ENCODE results near the gene PTPRN2. TPM values are rescaled to one million over a fixed set of nuclear protein-coding genes. Genes with fewer than 3 reads are reported as not detected.

Gene PTPRN2
- total and polyA plus RNA-seq, 2 of the 13 experiments (the other 11 are each of a cell fraction or from before 2014, with no cell fraction given): 2.5 to 24.2 TPM

DNA sequence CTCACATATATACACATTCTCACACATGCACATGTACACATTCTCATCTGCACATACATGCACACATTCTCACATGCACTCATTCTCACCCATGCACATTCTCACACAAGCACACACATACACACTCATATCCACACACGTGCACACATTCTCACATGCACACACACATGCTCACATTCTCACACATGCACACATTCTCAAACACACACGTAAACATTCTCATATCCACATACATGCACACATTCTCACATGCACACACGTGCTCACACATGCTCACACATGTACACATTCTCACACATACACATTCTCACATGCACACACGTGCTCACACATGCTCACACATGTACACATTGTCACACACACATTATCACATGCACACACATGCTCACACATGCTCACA, 260.6 kb downstream of the PTPRN2 start:
- no peaks in the 10 kb centered on the region for H3K79me2 ChIP-seq (ENCODE audit: insufficient read depth, low read length)
- no peak overlapping the region for H3K27ac ChIP-seq (ENCODE audit: extremely low read length, insufficient read depth, low read length)
- BruUV-seq (replicated peaks): no TSS peak
- POLR2A ChIA-PET: no interaction called here
- no peaks in the 10 kb centered on the region for H3K36me3 ChIP-seq (replicated peaks in 1 of 2; ENCODE audit: control insufficient read depth in 1 of 2, insufficient read depth in 2 of 2, low read length in 2 of 2)
- peaks cover 57% of the 10 kb centered on the region for H4K20me1 ChIP-seq (ENCODE audit: insufficient read depth, low read length)
- CTCF ChIA-PET (ENCODE audit: low intra/inter-chr PET ratio, low total read pairs): no interaction called here
- peaks cover 6% of the 10 kb centered on the region for H3K9me3 ChIP-seq (ENCODE audit: low read length)
- TF ChIP-seq ZNF274 (CRISPR knock-in tag; IDR thresholded peaks at IDR 0.05): no peak
- TF ChIP-seq, protein P1, sequence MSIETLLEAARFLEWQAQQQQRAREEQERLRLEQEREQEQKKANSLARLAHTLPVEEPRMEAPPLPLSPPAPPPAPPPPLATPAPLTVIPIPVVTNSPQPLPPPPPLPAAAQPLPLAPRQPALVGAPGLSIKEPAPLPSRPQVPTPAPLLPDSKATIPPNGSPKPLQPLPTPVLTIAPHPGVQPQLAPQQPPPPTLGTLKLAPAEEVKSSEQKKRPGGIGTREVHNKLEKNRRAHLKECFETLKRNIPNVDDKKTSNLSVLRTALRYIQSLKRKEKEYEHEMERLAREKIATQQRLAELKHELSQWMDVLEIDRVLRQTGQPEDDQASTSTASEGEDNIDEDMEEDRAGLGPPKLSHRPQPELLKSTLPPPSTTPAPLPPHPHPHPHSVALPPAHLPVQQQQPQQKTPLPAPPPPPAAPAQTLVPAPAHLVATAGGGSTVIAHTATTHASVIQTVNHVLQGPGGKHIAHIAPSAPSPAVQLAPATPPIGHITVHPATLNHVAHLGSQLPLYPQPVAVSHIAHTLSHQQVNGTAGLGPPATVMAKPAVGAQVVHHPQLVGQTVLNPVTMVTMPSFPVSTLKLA (IDR thresholded peaks at IDR 0.05): peak; percentile 98
- H2AFZ ChIP-seq (ENCODE audit: low read length): no peak overlapping the region
- FAIRE-seq (no peak), ATAC-seq (no peak), DNase-seq (ENCODE audit: low spot score) (no peak)
- H3K27me3 ChIP-seq (ENCODE audit: control insufficient read depth in 1 of 2, insufficient read depth in 2 of 2, low read length in 2 of 2): no peaks in the 10 kb centered on the region
- H3K4me2 ChIP-seq (ENCODE audit: low read depth, low read length): no peak overlapping the region
- no peak overlapping the region for H3K4me3 ChIP-seq (replicated peaks in 1 of 3; ENCODE audit: insufficient read depth in 1 of 3, low read depth in 2 of 3, low read length in 3 of 3)
- no peak overlapping the region for H3K9ac ChIP-seq (ENCODE audit: insufficient read depth, low read depth, low read length)
- in situ Hi-C loops (cut with HindIII; ENCODE audit: extremely low pct_ligation_motif_present, low pct_unique_long_range_greater_than_20kb): no loop called here
- intact Hi-C loops (cut with micrococcal nuclease; ENCODE audit: unreplicated experiment): no loop called here
- H3K4me1 ChIP-seq (ENCODE audit: insufficient read depth, low read length): no peaks in the 10 kb centered on the region
- WGBS (ENCODE audit: low lambda C conversion rate): 38% methylated on average over 4 of the region's 4 CpGs

DNA sequence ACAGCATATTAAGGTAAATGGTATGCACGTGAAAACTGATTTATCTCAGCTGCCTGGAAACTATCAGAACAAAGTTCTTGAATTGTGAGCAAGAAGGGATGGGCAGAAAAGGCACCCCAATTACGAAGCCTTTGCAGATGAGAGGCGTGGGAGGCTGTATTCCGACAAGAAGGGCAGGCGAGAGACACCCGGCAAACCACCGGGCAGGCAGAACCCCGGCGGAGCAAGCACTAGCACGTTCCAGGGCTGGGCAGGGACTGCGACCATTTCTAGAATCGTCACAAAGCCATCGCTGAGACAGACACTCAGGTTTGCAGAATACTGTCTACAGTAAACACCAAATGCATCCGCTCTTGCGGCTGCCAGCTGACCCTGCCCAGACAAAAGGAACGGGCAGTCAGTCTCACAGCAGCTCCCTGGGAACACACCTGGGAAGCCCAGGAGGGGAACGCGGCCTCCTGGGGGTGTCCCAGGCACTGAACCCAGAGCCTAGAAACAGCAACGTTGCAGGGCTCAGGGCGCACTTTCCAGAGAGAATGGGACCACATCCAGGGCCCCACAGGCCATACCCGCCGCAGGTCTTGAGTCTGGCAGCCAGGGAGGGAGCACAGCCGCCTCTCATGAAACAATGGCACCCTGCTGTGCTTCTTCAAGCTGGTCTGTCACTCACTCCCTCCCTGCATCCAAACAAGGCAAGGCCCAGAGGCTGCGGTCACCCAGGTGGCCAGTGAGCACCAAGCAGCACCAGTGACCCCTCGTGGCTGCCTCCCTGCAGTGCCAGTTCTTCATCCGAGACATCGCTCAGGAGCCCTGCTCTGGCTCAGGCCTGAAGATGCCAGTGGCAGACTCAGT, 261.9 kb downstream of the PTPRN2 start:
- peak; percentile 59 for FAIRE-seq
- Histone ChIP-seq H2AFZ (ENCODE audit: low read length) (no peak overlapping the region), H3K79me2 (ENCODE audit: insufficient read depth, low read length) (no peaks in the 10 kb centered on the region), H3K4me1 (ENCODE audit: insufficient read depth, low read length) (no peaks in the 10 kb centered on the region), H3K4me3 (replicated peaks in 1 of 3; ENCODE audit: insufficient read depth in 1 of 3, low read depth in 2 of 3, low read length in 3 of 3) (no peak overlapping the region), H4K20me1 (ENCODE audit: insufficient read depth, low read length) (peaks cover 57% of the 10 kb centered on the region), H3K36me3 (replicated peaks in 1 of 2; ENCODE audit: control insufficient read depth in 1 of 2, insufficient read depth in 2 of 2, low read length in 2 of 2) (no peaks in the 10 kb centered on the region; a peak in 1 of 5 replicates), H3K9ac (ENCODE audit: insufficient read depth, low read depth, low read length) (no peak overlapping the region), H3K9me3 (ENCODE audit: low read length) (no peaks in the 10 kb centered on the region), H3K27me3 (ENCODE audit: control insufficient read depth in 1 of 2, insufficient read depth in 2 of 2, low read length in 2 of 2) (no peaks in the 10 kb centered on the region), H3K27ac (ENCODE audit: extremely low read length, insufficient read depth, low read length) (no peak overlapping the region), H3K4me2 (ENCODE audit: low read depth, low read length) (no peak overlapping the region)
- intact Hi-C loops (cut with micrococcal nuclease; ENCODE audit: unreplicated experiment) (no loop called here), in situ Hi-C loops (cut with HindIII; ENCODE audit: extremely low pct_ligation_motif_present, low pct_unique_long_range_greater_than_20kb) (no loop called here)
- peak; percentile 30 for DNase-seq (ENCODE audit: low spot score)
- BruUV-seq (replicated peaks): no TSS peak
- POLR2A ChIA-PET: no interaction called here
- CTCF ChIA-PET (ENCODE audit: low intra/inter-chr PET ratio, low total read pairs): interaction anchor here (0.8 kb wide), 1 partner anchor 271 kb away, joined by 4 read pairs; no protein-coding TSS in a partner anchor
- ATAC-seq: peak; percentile 87
- WGBS (ENCODE audit: low lambda C conversion rate): 94% methylated on average over 13 of the region's 27 CpGs
- TF ChIP-seq, protein P2, sequence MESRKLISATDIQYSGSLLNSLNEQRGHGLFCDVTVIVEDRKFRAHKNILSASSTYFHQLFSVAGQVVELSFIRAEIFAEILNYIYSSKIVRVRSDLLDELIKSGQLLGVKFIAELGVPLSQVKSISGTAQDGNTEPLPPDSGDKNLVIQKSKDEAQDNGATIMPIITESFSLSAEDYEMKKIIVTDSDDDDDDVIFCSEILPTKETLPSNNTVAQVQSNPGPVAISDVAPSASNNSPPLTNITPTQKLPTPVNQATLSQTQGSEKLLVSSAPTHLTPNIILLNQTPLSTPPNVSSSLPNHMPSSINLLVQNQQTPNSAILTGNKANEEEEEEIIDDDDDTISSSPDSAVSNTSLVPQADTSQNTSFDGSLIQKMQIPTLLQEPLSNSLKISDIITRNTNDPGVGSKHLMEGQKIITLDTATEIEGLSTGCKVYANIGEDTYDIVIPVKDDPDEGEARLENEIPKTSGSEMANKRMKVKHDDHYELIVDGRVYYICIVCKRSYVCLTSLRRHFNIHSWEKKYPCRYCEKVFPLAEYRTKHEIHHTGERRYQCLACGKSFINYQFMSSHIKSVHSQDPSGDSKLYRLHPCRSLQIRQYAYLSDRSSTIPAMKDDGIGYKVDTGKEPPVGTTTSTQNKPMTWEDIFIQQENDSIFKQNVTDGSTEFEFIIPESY (CRISPR knock-in tag; IDR thresholded peaks at IDR 0.05): no peak
- TF ChIP-seq SMYD3 (CRISPR knock-in tag; IDR thresholded peaks at IDR 0.05) (no peak), ZNF567 (CRISPR knock-in tag; IDR thresholded peaks at IDR 0.05; ENCODE audit: borderline replicate concordance) (no peak), ZSCAN30 (CRISPR knock-in tag; IDR thresholded peaks at IDR 0.05) (no peak), ZNF33B (CRISPR knock-in tag; IDR thresholded peaks at IDR 0.05) (0 out of 2 replicates have a peak, but pooled peaks have one; percentile 51), XRCC5 (optimal IDR thresholded peaks at IDR 0.05; ENCODE audit: low read length) (peak; percentile 36), KAT8 (CRISPR knock-in tag; IDR thresholded peaks at IDR 0.05) (no peak)
- TF ChIP-seq, protein P3, sequence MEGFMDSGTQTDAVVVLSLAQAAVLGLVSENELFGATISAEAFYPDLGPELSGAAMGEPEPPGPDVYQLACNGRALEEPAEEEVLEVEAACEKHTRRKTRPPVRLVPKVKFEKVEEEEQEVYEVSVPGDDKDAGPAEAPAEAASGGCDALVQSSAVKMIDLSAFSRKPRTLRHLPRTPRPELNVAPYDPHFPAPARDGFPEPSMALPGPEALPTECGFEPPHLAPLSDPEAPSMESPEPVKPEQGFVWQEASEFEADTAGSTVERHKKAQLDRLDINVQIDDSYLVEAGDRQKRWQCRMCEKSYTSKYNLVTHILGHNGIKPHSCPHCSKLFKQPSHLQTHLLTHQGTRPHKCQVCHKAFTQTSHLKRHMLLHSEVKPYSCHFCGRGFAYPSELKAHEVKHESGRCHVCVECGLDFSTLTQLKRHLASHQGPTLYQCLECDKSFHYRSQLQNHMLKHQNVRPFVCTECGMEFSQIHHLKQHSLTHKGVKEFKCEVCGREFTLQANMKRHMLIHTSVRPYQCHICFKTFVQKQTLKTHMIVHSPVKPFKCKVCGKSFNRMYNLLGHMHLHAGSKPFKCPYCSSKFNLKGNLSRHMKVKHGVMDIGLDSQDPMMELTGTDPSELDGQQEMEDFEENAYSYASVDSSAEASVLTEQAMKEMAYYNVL (CRISPR knock-in tag; IDR thresholded peaks at IDR 0.05; ENCODE audit: borderline replicate concordance): 0 out of 2 replicates have a peak, but pooled peaks have one; percentile 20
